ENCODE results near the gene YBX3. TPM values are rescaled to one million over a fixed set of nuclear protein-coding genes. Genes with fewer than 3 reads are reported as not detected.

The YBX3 gene
- total RNA-seq, 1 experiment from 2014 or later: 567 TPM

DNA sequence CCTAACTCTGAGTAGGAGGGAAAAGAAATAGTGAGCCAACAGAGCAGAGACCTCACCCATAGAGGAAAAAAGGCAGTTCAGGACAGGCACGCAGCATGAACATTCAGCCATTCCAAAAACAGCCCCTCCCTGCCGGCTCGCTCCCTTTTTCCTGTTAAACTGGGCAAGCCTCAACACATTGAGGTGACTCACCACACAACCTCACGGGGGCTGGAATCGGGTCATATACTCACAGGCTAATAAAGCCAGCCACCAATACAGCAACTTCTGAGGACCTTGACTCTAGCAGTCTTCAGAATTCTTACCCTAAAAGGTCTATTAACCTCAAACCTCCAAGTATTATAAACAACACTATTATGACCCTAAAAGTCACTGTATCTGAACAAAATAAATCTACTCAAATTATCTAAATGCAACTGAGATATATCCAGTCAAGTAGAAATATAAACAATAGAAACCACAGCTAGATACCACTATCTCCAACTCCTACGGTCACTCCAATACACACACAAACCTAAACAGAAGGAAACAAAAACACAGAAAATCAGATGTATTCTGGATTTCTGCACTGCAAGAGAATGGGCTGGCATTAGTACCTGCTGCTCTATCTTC is 6.3 kb downstream of the YBX3 start:
- peak overlapping the region; percentile 42; the same call in 1 of the 2 replicates for H3K4me3 ChIP-seq
- TF ChIP-seq EZH2 (IDR thresholded peaks at IDR 0.05; ENCODE audit: low read depth) (no peak), CTCF (conservative IDR thresholded peaks at IDR 0.05) (no peak)
- peaks cover 55% of the 10 kb centered on the region for H3F3A ChIP-seq (ENCODE audit: insufficient read depth, low read depth)
- no peaks in the 10 kb centered on the region for H3K27me3 ChIP-seq (ENCODE audit: insufficient read depth, low read depth)
- H3K4me1 ChIP-seq (replicated peaks; ENCODE audit: insufficient read depth): peaks cover 57% of the 10 kb centered on the region
- ChIA-PET POLR2A (ENCODE audit: unreplicated experiment) (interaction anchor here (0.6 to 0.7 kb wide), 4 partner anchors 22 to 730 kb away, joined by 3 to 6 read pairs (median 4); partner anchors contain the start of gene GABARAPL1), CTCF (interaction anchor here (0.5 to 0.7 kb wide), 3 partner anchors 31 to 1769 kb away, joined by 3 to 4 read pairs (median 3); no protein-coding TSS in a partner anchor)
- BruUV-seq (replicated peaks): TSS peak; percentile 88
- peak overlapping the region; percentile 95 for H3K4me2 ChIP-seq
- no peak overlapping the region for H2AFZ ChIP-seq
- H3K79me2 ChIP-seq (ENCODE audit: low read depth): peaks cover 99% of the 10 kb centered on the region
- peak overlapping the region; percentile 78 for H3K27ac ChIP-seq
- no peaks in the 10 kb centered on the region for H3K9me2 ChIP-seq (ENCODE audit: insufficient read depth)
- peak; percentile 88 to 94 for DNase-seq
- intact Hi-C loops (cut with micrococcal nuclease; ENCODE audit: unreplicated experiment): loop anchor here (1.0 kb wide), 2 partner anchors 33 to 104 kb away; partner anchors contain the start of gene MAGOHB
- peaks cover 89% of the 10 kb centered on the region for H4K20me1 ChIP-seq (ENCODE audit: insufficient read depth)
- no peaks in the 10 kb centered on the region for H3K9me3 ChIP-seq (ENCODE audit: insufficient read depth, low read depth)
- H3K36me3 ChIP-seq (ENCODE audit: low read depth): peaks cover 59% of the 10 kb centered on the region

GRCh38 chr12:10716277-10716676 is 6.8 kb downstream of the YBX3 start:
- no peaks in the 10 kb centered on the region for H3K9me2 ChIP-seq (ENCODE audit: insufficient read depth)
- no peaks in the 10 kb centered on the region for H3K27me3 ChIP-seq (ENCODE audit: insufficient read depth, low read depth)
- H3K79me2 ChIP-seq (ENCODE audit: low read depth): peaks cover 99% of the 10 kb centered on the region
- no TSS peak for BruUV-seq (replicated peaks)
- intact Hi-C loops (cut with micrococcal nuclease; ENCODE audit: unreplicated experiment): loop anchor here (1.0 kb wide), 2 partner anchors 34 to 103 kb away; partner anchors contain the start of gene MAGOHB
- no peak for TF ChIP-seq CTCF (conservative IDR thresholded peaks at IDR 0.05)
- no peak for TF ChIP-seq EZH2 (IDR thresholded peaks at IDR 0.05; ENCODE audit: low read depth)
- ChIA-PET POLR2A (ENCODE audit: unreplicated experiment) (interaction anchor here (0.6 to 0.7 kb wide), 2 partner anchors 504 to 729 kb away, joined by 4 read pairs; partner anchors contain the start of gene GABARAPL1), CTCF (no interaction called here)
- peak overlapping the region; percentile 42; the same call in 1 of the 2 replicates for H3K4me3 ChIP-seq
- DNase-seq: no peak
- peak overlapping the region; percentile 78 for H3K27ac ChIP-seq
- peaks cover 89% of the 10 kb centered on the region for H4K20me1 ChIP-seq (ENCODE audit: insufficient read depth)
- H3F3A ChIP-seq (ENCODE audit: insufficient read depth, low read depth): peaks cover 51% of the 10 kb centered on the region
- H3K36me3 ChIP-seq (ENCODE audit: low read depth): peaks cover 65% of the 10 kb centered on the region
- peak overlapping the region; percentile 95 for H3K4me2 ChIP-seq
- no peak overlapping the region for H2AFZ ChIP-seq
- H3K4me1 ChIP-seq (replicated peaks; ENCODE audit: insufficient read depth): peaks cover 56% of the 10 kb centered on the region
- H3K9me3 ChIP-seq (ENCODE audit: insufficient read depth, low read depth): no peaks in the 10 kb centered on the region

DNA sequence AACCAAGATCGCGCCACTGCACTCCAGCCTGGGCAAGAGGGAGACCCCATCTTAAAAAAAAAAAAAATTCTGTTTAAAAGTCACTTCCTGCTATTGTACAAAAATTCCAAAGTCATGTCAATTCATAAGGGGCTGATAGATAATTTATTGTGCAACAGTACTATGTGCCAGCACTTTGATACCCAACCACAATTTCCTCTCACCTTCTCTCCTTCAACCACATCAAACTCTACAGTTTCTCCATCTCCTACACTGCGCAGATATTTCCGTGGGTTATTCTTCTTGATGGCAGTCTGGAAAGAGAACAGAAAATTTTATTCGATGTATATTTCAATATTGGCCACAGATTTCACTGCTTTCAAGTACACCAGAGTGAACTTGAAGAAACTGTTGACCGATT is 7.6 kb downstream of the YBX3 start:
- Histone ChIP-seq H3K79me2 (ENCODE audit: low read depth) (peaks cover 94% of the 10 kb centered on the region), H4K20me1 (ENCODE audit: insufficient read depth) (peaks cover 84% of the 10 kb centered on the region), H3K9me3 (ENCODE audit: insufficient read depth, low read depth) (no peaks in the 10 kb centered on the region), H3K27me3 (ENCODE audit: insufficient read depth, low read depth) (no peaks in the 10 kb centered on the region), H3K36me3 (ENCODE audit: low read depth) (peaks cover 67% of the 10 kb centered on the region), H3K4me3 (no peak overlapping the region), H3K4me2 (peak overlapping the region; percentile 95), H3F3A (ENCODE audit: insufficient read depth, low read depth) (peaks cover 46% of the 10 kb centered on the region), H3K9me2 (ENCODE audit: insufficient read depth) (no peaks in the 10 kb centered on the region), H2AFZ (no peak overlapping the region), H3K27ac (no peak overlapping the region; the same call in 1 of the 2 replicates), H3K4me1 (replicated peaks; ENCODE audit: insufficient read depth) (peaks cover 48% of the 10 kb centered on the region)
- TF ChIP-seq EZH2 (IDR thresholded peaks at IDR 0.05; ENCODE audit: low read depth): no peak
- no peak for TF ChIP-seq CTCF (conservative IDR thresholded peaks at IDR 0.05)
- ChIA-PET POLR2A (ENCODE audit: unreplicated experiment) (interaction anchor here (0.6 kb wide), 1 partner anchor 21 kb away, joined by 7 read pairs; no protein-coding TSS in a partner anchor), CTCF (no interaction called here)
- BruUV-seq (replicated peaks): no TSS peak
- no peak for DNase-seq
- intact Hi-C loops (cut with micrococcal nuclease; ENCODE audit: unreplicated experiment): no loop called here
